Fibroblast of lung (primary cell): Measurements from ENCODE around the gene KRT80. TPM values are rescaled to one million over a fixed set of nuclear protein-coding genes. Genes with fewer than 3 reads are reported as not detected.

ENCODE experiments used
- DNase-seq, 2 donors: peaks; one replicate each; pipeline versions ENCODE4 v3.0.0 to v3.0.0-alpha.2; 2010; ENCODE audit warnings: low read depth in 2 of 2
- H2AFZ ChIP-seq: 2 replicates; pipeline ENCODE4 v1.5.1; 2012; ENCODE audit warnings: low read length, control low read depth, inconsistent platforms
- H3K27ac ChIP-seq: 2 replicates; pipeline ENCODE4 v1.5.1; 2011; ENCODE audit warnings: low read length, control low read depth; ENCODE audit not compliant: insufficient read depth
- H3K27me3 ChIP-seq: 2 replicates; pipeline ENCODE4 v1.5.1; 2011; ENCODE audit warnings: mild to moderate bottlenecking, low read length; ENCODE audit not compliant: control insufficient read depth, insufficient read depth
- H3K36me3 ChIP-seq: 2 replicates; pipeline ENCODE4 v1.5.1; 2011; ENCODE audit warnings: low read length; ENCODE audit not compliant: control insufficient read depth, insufficient read depth
- H3K4me1 ChIP-seq: 2 replicates; pipeline ENCODE4 v1.5.1; 2011; ENCODE audit warnings: low read length; ENCODE audit not compliant: control insufficient read depth, insufficient read depth; ENCODE audit errors: extremely low read depth
- H3K4me2 ChIP-seq: 2 replicates; pipeline ENCODE4 v1.5.1; 2011; ENCODE audit warnings: low read length, control low read depth; ENCODE audit not compliant: insufficient read depth; ENCODE audit errors: extremely low read depth
- H3K4me3 ChIP-seq, 4 experiments: fragments of 200-600 bp in 1 of 4; sonication (generic) in 1 of 4; replicated peaks in 1 of 4; 2 replicates each; pipeline ENCODE4 v1.5.1; 2011 to 2016; ENCODE audit warnings: low read length in 4 of 4, low read depth in 3 of 4, mild to moderate bottlenecking in 3 of 4, control low read depth in 2 of 4, inconsistent platforms in 1 of 4, mixed read lengths in 1 of 4; ENCODE audit not compliant: insufficient read depth in 1 of 4; ENCODE audit errors: control extremely low read depth in 1 of 4
- H3K79me2 ChIP-seq: 2 replicates; pipeline ENCODE4 v1.5.1; 2012; ENCODE audit warnings: mild to moderate bottlenecking, low read length, inconsistent platforms; ENCODE audit not compliant: control insufficient read depth, insufficient read depth
- H3K9ac ChIP-seq: 2 replicates; pipeline ENCODE4 v1.5.1; 2011; ENCODE audit warnings: mild to moderate bottlenecking, low read length, control low read depth; ENCODE audit not compliant: insufficient read depth
- H3K9me3 ChIP-seq: 2 replicates; pipeline ENCODE4 v1.5.1; 2012; ENCODE audit warnings: low read depth, low read length; ENCODE audit not compliant: control insufficient read depth, insufficient read depth
- H4K20me1 ChIP-seq: 2 replicates; pipeline ENCODE4 v1.5.1; 2011; ENCODE audit warnings: low read length; ENCODE audit not compliant: control insufficient read depth, insufficient read depth; ENCODE audit errors: extremely low read depth
- EZH2 ChIP-seq: IDR thresholded peaks from 2 replicates; pipeline ENCODE4 v1.5.1; 2012; ENCODE audit warnings: low read length, control low read depth, mild to moderate bottlenecking; ENCODE audit errors: missing control alignments
- polyA plus RNA-seq, 2 donors: library from polyadenylated mRNA; depleted of rRNA in 1 of 2; stranded (reverse) in 1 of 2; unstranded in 1 of 2; fragments of >200 nt; gene quantifications; 2 replicates each; pipeline ENCODE4 v1.2.1, GENCODE V29; 2011 to 2012; ENCODE audit warnings: missing spikeins in 1 of 2
- total RNA-seq: library from RNA; depleted of rRNA; stranded (reverse); fragments of >200 nt; gene quantifications from 2 replicates; pipeline ENCODE4 v1.2.1, GENCODE V29; 2014
- TF ChIP-seq, protein P1 (sequence below), 2 donors: IDR thresholded peaks in 1 of 2; conservative IDR thresholded peaks in 1 of 2; 1 replicate in 1 of 2; 2 replicates in 1 of 2; pipeline ENCODE4 v1.5.1; 2011 to 2012; ENCODE audit warnings: low read length in 2 of 2, control low read depth in 1 of 2, inconsistent platforms in 1 of 2, low read depth in 1 of 2, mild to moderate bottlenecking in 1 of 2

Gene KRT80
- total and polyA plus RNA-seq, 2 donors (not counting 1 experiment from before 2014, with no cell fraction given) = 0.17 to 1.0 TPM

DNA sequence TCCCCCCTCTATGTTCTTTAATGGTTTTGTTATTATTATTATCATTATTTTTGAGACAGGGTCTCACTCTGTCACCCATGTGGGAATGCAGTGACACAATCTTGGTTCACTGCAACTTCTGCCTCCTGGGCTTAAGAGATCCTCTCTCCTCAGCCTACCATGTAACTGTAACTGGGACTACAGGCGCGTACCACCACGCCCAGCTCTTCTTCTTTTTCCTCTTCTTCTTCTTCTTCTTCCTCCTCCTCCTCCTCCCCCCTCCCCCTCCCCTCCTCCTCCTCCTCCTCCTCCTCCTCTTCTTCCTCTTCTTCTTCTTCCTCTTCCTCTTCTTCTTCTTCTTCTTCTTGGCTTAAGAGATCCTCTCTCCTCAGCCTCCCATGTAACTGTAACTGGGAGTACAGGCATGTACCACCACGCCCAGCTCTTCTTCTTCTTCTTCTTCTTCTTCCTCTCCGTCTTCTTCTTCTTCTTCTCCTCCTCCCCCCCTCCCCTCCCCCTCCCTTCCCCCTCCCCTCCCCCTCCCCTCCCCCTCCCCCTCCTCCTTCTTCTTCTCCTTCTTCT is 35.9 kb upstream of the KRT80 start:
- H3K27ac ChIP-seq = no peak overlapping the region
- no peaks in the 10 kb centered on the region for H3K79me2 ChIP-seq
- H2AFZ ChIP-seq = no peak overlapping the region
- no peak overlapping the region for H3K4me2 ChIP-seq
- no peaks in the 10 kb centered on the region for H3K9me3 ChIP-seq
- no peaks in the 10 kb centered on the region for H3K36me3 ChIP-seq
- DNase-seq = no peak
- H3K4me3 ChIP-seq = no peak overlapping the region
- H3K9ac ChIP-seq = no peak overlapping the region
- H4K20me1 ChIP-seq = no peaks in the 10 kb centered on the region
- H3K4me1 ChIP-seq = peaks cover 33% of the 10 kb centered on the region
- no peak for TF ChIP-seq EZH2
- TF ChIP-seq, protein P1, sequence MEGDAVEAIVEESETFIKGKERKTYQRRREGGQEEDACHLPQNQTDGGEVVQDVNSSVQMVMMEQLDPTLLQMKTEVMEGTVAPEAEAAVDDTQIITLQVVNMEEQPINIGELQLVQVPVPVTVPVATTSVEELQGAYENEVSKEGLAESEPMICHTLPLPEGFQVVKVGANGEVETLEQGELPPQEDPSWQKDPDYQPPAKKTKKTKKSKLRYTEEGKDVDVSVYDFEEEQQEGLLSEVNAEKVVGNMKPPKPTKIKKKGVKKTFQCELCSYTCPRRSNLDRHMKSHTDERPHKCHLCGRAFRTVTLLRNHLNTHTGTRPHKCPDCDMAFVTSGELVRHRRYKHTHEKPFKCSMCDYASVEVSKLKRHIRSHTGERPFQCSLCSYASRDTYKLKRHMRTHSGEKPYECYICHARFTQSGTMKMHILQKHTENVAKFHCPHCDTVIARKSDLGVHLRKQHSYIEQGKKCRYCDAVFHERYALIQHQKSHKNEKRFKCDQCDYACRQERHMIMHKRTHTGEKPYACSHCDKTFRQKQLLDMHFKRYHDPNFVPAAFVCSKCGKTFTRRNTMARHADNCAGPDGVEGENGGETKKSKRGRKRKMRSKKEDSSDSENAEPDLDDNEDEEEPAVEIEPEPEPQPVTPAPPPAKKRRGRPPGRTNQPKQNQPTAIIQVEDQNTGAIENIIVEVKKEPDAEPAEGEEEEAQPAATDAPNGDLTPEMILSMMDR (conservative IDR thresholded peaks at IDR 0.05 in 1 of 2, IDR thresholded peaks at IDR 0.05 in 1 of 2; ENCODE audit: low read depth in 1 of 2, low read length in 2 of 2) = no peak
- H3K27me3 ChIP-seq = no peaks in the 10 kb centered on the region

DNA sequence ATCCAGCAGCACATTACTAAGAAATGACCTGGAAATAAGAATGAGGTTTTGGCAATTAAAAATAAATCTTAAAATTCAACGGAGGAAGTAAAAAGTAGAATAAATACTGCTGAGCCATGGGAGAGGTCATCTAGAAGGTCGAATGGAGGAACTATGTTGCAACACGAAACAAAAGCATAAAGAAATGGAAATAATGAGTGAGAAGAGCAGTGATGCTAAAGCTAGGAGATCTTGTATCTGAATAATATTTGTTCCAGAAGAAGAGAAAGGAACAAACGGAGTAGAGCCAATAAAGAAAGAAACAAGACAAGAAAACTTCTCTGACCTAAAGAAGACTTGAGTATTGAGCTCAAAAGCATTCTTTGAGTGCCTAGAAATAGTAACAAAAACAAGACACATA is 34.6 kb upstream of the KRT80 start:
- no peaks in the 10 kb centered on the region for H4K20me1 ChIP-seq
- H3K4me2 ChIP-seq = no peak overlapping the region
- no peak overlapping the region for H3K9ac ChIP-seq
- no peaks in the 10 kb centered on the region for H3K79me2 ChIP-seq
- H3K27me3 ChIP-seq = no peaks in the 10 kb centered on the region
- H3K9me3 ChIP-seq = no peaks in the 10 kb centered on the region
- no peaks in the 10 kb centered on the region for H3K36me3 ChIP-seq
- no peak overlapping the region for H2AFZ ChIP-seq
- no peak overlapping the region for H3K4me3 ChIP-seq
- TF ChIP-seq EZH2 = no peak
- no peak overlapping the region for H3K27ac ChIP-seq
- peaks cover 32% of the 10 kb centered on the region for H3K4me1 ChIP-seq
- no peak for DNase-seq

DNA sequence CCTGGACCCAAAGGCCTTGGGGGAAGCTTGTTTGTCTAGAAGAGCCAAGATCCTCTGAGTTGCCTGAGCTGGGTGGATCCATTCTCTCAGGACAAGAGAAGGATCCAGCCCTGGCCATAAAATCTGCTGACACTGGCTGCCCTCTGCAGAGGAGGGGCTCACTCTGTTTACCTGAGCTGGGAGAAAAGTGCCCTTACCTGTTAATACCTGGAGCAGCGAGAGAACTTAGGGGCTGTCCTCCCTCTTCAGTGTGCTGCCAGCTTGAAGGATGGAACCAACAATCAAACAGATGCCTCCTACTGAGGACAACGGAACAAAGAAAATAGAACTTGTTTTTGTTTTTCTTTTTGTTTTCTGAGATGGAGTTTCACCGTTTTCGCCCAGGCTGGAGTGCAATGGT is 33.9 kb upstream of the KRT80 start:
- Histone ChIP-seq H3K9me3 (no peaks in the 10 kb centered on the region), H3K4me2 (no peak overlapping the region), H3K79me2 (no peaks in the 10 kb centered on the region), H3K9ac (no peak overlapping the region), H3K36me3 (no peaks in the 10 kb centered on the region), H3K4me3 (no peak overlapping the region), H4K20me1 (no peaks in the 10 kb centered on the region), H3K4me1 (peaks cover 25% of the 10 kb centered on the region), H3K27ac (no peak overlapping the region), H2AFZ (no peak overlapping the region), H3K27me3 (no peaks in the 10 kb centered on the region)
- TF ChIP-seq, protein P1 (conservative IDR thresholded peaks at IDR 0.05 in 1 of 2, IDR thresholded peaks at IDR 0.05 in 1 of 2; ENCODE audit: low read depth in 1 of 2, low read length in 2 of 2) = no peak
- no peak for TF ChIP-seq EZH2
- DNase-seq = no peak
